ENCODE data around the gene ZFHX3. TPM values are rescaled to one million over a fixed set of nuclear protein-coding genes. Genes with fewer than 3 reads are reported as not detected.

ZFHX3 gene
- polyA plus RNA-seq, 1 donor (not counting 4 experiments of a cell fraction or from before 2014, with no cell fraction given): 1.2 TPM

DNA sequence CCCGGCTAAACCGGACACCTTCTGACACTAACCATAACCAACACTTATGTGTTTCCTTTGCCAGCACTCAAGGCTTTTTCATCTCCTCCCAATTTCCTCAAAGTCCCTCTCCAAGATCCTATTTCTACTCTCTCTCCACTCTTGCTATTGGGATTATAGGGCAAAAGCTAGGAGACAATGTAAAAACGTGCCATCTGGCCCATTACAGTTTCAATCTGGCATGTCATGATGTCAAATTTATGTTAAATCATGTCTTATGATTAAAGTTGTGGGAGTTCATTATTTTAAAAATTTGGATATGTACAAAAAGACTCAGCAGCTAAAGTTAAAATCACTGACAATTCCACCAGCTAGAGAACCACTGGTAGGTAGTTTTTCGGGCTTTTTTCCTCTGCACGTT, 77.3 kb downstream of the ZFHX3 start:
- Histone ChIP-seq H3K4me1 (ENCODE audit: control insufficient read depth, extremely low read depth, insufficient read depth, low read length) (no peaks in the 10 kb centered on the region), H3K4me3 (ENCODE audit: control insufficient read depth in 2 of 3, extremely low read depth in 1 of 3, insufficient read depth in 2 of 3, low read depth in 1 of 3, low read length in 3 of 3) (no peak overlapping the region), H3K79me2 (ENCODE audit: control insufficient read depth, insufficient read depth, low read length) (no peaks in the 10 kb centered on the region), H4K20me1 (ENCODE audit: control insufficient read depth, extremely low read depth, insufficient read depth, low read length) (no peaks in the 10 kb centered on the region), H3K27ac (ENCODE audit: control insufficient read depth, insufficient read depth, low read length) (no peak overlapping the region), H3K9me1 (ENCODE audit: control insufficient read depth, extremely low read depth, insufficient read depth, low read length) (peaks cover under 1% of the 10 kb centered on the region), H3K4me2 (ENCODE audit: control insufficient read depth, extremely low read depth, insufficient read depth, low read depth, low read length) (no peak overlapping the region), H3K9me3 (ENCODE audit: control insufficient read depth, low read depth, low read length) (no peaks in the 10 kb centered on the region), H3K9ac (ENCODE audit: control insufficient read depth, extremely low read depth, insufficient read depth, low read length) (no peak overlapping the region), H3K36me3 (ENCODE audit: control insufficient read depth in 2 of 2, extremely low read depth in 1 of 2, insufficient read depth in 2 of 2, low read length in 2 of 2) (no peaks in the 10 kb centered on the region), H3K27me3 (ENCODE audit: control insufficient read depth, extremely low read depth, insufficient read depth, low read length) (no peaks in the 10 kb centered on the region), H2AFZ (ENCODE audit: control insufficient read depth, low read length) (no peak overlapping the region)
- dilution Hi-C loops (cut with MboI; ENCODE audit: extremely low pct_ligation_motif_present, low sequenced_read_pairs): no loop called here
- no peak for FAIRE-seq
- TF ChIP-seq EZH2 (IDR thresholded peaks at IDR 0.05; ENCODE audit: low read length): no peak
- TF ChIP-seq, protein P1, sequence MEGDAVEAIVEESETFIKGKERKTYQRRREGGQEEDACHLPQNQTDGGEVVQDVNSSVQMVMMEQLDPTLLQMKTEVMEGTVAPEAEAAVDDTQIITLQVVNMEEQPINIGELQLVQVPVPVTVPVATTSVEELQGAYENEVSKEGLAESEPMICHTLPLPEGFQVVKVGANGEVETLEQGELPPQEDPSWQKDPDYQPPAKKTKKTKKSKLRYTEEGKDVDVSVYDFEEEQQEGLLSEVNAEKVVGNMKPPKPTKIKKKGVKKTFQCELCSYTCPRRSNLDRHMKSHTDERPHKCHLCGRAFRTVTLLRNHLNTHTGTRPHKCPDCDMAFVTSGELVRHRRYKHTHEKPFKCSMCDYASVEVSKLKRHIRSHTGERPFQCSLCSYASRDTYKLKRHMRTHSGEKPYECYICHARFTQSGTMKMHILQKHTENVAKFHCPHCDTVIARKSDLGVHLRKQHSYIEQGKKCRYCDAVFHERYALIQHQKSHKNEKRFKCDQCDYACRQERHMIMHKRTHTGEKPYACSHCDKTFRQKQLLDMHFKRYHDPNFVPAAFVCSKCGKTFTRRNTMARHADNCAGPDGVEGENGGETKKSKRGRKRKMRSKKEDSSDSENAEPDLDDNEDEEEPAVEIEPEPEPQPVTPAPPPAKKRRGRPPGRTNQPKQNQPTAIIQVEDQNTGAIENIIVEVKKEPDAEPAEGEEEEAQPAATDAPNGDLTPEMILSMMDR (optimal IDR thresholded peaks at IDR 0.05 in 1 of 3, IDR thresholded peaks at IDR 0.05 in 1 of 3, conservative IDR thresholded peaks at IDR 0.05 in 1 of 3; ENCODE audit: extremely low read depth in 1 of 3, insufficient read depth in 2 of 3, low read length in 3 of 3): no peak
- no peak for DNase-seq (ENCODE audit: low read depth, low spot score)

DNA sequence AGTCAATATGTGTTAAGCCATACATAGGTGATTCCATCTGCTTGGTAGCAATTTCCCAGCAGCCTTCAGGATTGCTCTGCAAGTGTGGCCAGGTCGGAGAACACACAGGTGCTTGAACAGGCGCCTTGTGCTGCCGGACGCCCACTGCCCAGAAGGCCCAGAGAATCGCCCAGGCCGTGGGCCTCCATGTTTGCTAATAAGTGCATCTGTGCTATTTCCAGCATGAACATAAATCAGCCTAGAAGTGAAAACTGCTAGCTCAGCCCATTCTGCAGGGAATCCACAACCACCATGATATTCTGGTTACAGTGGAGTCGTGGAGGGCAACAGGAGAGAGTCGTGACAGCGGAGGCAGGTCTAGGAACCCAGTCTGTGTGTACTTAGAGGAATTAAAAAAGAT, 78.1 kb downstream of the ZFHX3 start:
- H3K27ac ChIP-seq (ENCODE audit: control insufficient read depth, insufficient read depth, low read length): no peak overlapping the region
- no peaks in the 10 kb centered on the region for H3K9me1 ChIP-seq (ENCODE audit: control insufficient read depth, extremely low read depth, insufficient read depth, low read length)
- no peaks in the 10 kb centered on the region for H3K79me2 ChIP-seq (ENCODE audit: control insufficient read depth, insufficient read depth, low read length)
- no peak for FAIRE-seq
- no peaks in the 10 kb centered on the region for H3K4me1 ChIP-seq (ENCODE audit: control insufficient read depth, extremely low read depth, insufficient read depth, low read length)
- no peak overlapping the region for H3K9ac ChIP-seq (ENCODE audit: control insufficient read depth, extremely low read depth, insufficient read depth, low read length)
- no peak overlapping the region for H3K4me3 ChIP-seq (ENCODE audit: control insufficient read depth in 2 of 3, extremely low read depth in 1 of 3, insufficient read depth in 2 of 3, low read depth in 1 of 3, low read length in 3 of 3)
- no peaks in the 10 kb centered on the region for H3K36me3 ChIP-seq (ENCODE audit: control insufficient read depth in 2 of 2, extremely low read depth in 1 of 2, insufficient read depth in 2 of 2, low read length in 2 of 2)
- no peaks in the 10 kb centered on the region for H4K20me1 ChIP-seq (ENCODE audit: control insufficient read depth, extremely low read depth, insufficient read depth, low read length)
- H3K27me3 ChIP-seq (ENCODE audit: control insufficient read depth, extremely low read depth, insufficient read depth, low read length): no peaks in the 10 kb centered on the region
- DNase-seq (ENCODE audit: low read depth, low spot score): no peak
- dilution Hi-C loops (cut with MboI; ENCODE audit: extremely low pct_ligation_motif_present, low sequenced_read_pairs): no loop called here
- no peak overlapping the region for H2AFZ ChIP-seq (ENCODE audit: control insufficient read depth, low read length)
- no peak overlapping the region for H3K4me2 ChIP-seq (ENCODE audit: control insufficient read depth, extremely low read depth, insufficient read depth, low read depth, low read length)
- TF ChIP-seq, protein P1 (optimal IDR thresholded peaks at IDR 0.05 in 1 of 3, IDR thresholded peaks at IDR 0.05 in 1 of 3, conservative IDR thresholded peaks at IDR 0.05 in 1 of 3; ENCODE audit: extremely low read depth in 1 of 3, insufficient read depth in 2 of 3, low read length in 3 of 3): no peak
- no peak for TF ChIP-seq EZH2 (IDR thresholded peaks at IDR 0.05; ENCODE audit: low read length)
- no peaks in the 10 kb centered on the region for H3K9me3 ChIP-seq (ENCODE audit: control insufficient read depth, low read depth, low read length)
